H9 (cell line): Measurements from ENCODE around the gene MGA. TPM values are rescaled to one million over a fixed set of nuclear protein-coding genes. Genes with fewer than 3 reads are reported as not detected.

Experiments
- DNase-seq: peaks from one replicate; pipeline ENCODE4 v3.0.0-alpha.2; 2017
- H2AFZ ChIP-seq: one replicate; pipeline ENCODE4 v1.6.1; 2013; ENCODE audit warnings: mild to moderate bottlenecking, low read length, control low read depth, moderate library complexity
- H2AK5ac ChIP-seq: 2 replicates; pipeline ENCODE4 v1.6.1; 2013; ENCODE audit warnings: low read length, control low read depth, mixed read lengths; ENCODE audit not compliant: insufficient read length
- H2BK120ac ChIP-seq: one replicate; pipeline ENCODE4 v1.6.1; 2013; ENCODE audit warnings: low read depth, mild to moderate bottlenecking, low read length, control low read depth, inconsistent platforms; ENCODE audit not compliant: poor library complexity, severe bottlenecking
- H2BK12ac ChIP-seq: 2 replicates; pipeline ENCODE4 v1.6.1; 2013; ENCODE audit warnings: low read length, control low read depth, mixed read lengths, low read depth; ENCODE audit not compliant: insufficient read length
- H2BK15ac ChIP-seq: 2 replicates; pipeline ENCODE4 v1.6.1; 2013; ENCODE audit warnings: low read depth, low read length, control low read depth
- H2BK20ac ChIP-seq: one replicate; pipeline ENCODE4 v1.6.1; 2013; ENCODE audit warnings: low read depth, mild to moderate bottlenecking, low read length, control low read depth, inconsistent platforms; ENCODE audit not compliant: poor library complexity, severe bottlenecking
- H2BK5ac ChIP-seq: 2 replicates; pipeline ENCODE4 v1.6.1; 2013; ENCODE audit warnings: low read length, control low read depth, mixed read lengths; ENCODE audit not compliant: insufficient read length
- H3K14ac ChIP-seq: 2 replicates; pipeline ENCODE4 v1.6.1; 2013; ENCODE audit warnings: low read length, control low read depth; ENCODE audit not compliant: insufficient read depth
- H3K18ac ChIP-seq: 2 replicates; pipeline ENCODE4 v1.6.1; 2013; ENCODE audit warnings: low read depth, mild to moderate bottlenecking, mixed read lengths, low read length, control low read depth; ENCODE audit not compliant: insufficient read length
- H3K23ac ChIP-seq: 2 replicates; pipeline ENCODE4 v1.6.1; 2013; ENCODE audit warnings: low read length, control low read depth, mixed read lengths, low read depth; ENCODE audit not compliant: insufficient read length
- H3K23me2 ChIP-seq: 2 replicates; pipeline ENCODE4 v1.6.1; 2013; ENCODE audit warnings: low read depth, mild to moderate bottlenecking, mixed read lengths, low read length, control low read depth; ENCODE audit not compliant: insufficient read length, poor library complexity, severe bottlenecking
- H3K27ac ChIP-seq: 2 replicates; pipeline ENCODE4 v1.5.1; 2013; ENCODE audit warnings: low read length, control low read depth, mixed read lengths, low read depth; ENCODE audit not compliant: insufficient read length
- H3K27me3 ChIP-seq: 2 replicates; pipeline ENCODE4 v1.6.1; 2013; ENCODE audit warnings: low read length, control low read depth, inconsistent platforms; ENCODE audit not compliant: insufficient read depth
- H3K4ac ChIP-seq: 2 replicates; pipeline ENCODE4 v1.6.1; 2013; ENCODE audit warnings: low read depth, mild to moderate bottlenecking, control low read depth, inconsistent platforms, low read length, moderate library complexity
- H3K4me1 ChIP-seq: 2 replicates; pipeline ENCODE4 v1.6.1; 2013; ENCODE audit warnings: low read length, control low read depth, inconsistent platforms; ENCODE audit not compliant: insufficient read depth
- H3K4me2 ChIP-seq: 2 replicates; pipeline ENCODE4 v1.6.1; 2013; ENCODE audit warnings: low read length, control low read depth, mixed read lengths; ENCODE audit not compliant: insufficient read length, insufficient read depth
- H3K56ac ChIP-seq: 2 replicates; pipeline ENCODE4 v1.6.1; 2013; ENCODE audit warnings: low read depth, mild to moderate bottlenecking, mixed read lengths, low read length, control low read depth; ENCODE audit not compliant: insufficient read length
- H3K79me1 ChIP-seq: 2 replicates; pipeline ENCODE4 v1.6.1; 2013; ENCODE audit warnings: low read depth, mild to moderate bottlenecking, moderate library complexity, low read length, control low read depth, inconsistent platforms; ENCODE audit not compliant: insufficient read depth, poor library complexity, severe bottlenecking
- H3K79me2 ChIP-seq: 2 replicates; pipeline ENCODE4 v1.6.1; 2013; ENCODE audit warnings: low read length, control low read depth, inconsistent platforms; ENCODE audit not compliant: insufficient read depth
- H3K9ac ChIP-seq: 2 replicates; pipeline ENCODE4 v1.6.1; 2013; ENCODE audit warnings: low read length, control low read depth, mixed read lengths; ENCODE audit not compliant: insufficient read length; ENCODE audit errors: extremely low read depth
- H3K9me3 ChIP-seq: one replicate; pipeline ENCODE4 v1.6.1; 2013; ENCODE audit warnings: low read depth, low read length, inconsistent platforms; ENCODE audit not compliant: control insufficient read depth
- H3T11ph ChIP-seq: one replicate; pipeline ENCODE4 v1.6.1; 2013; ENCODE audit warnings: mild to moderate bottlenecking, low read length, control low read depth, inconsistent platforms
- H4K20me1 ChIP-seq: one replicate; pipeline ENCODE4 v1.6.1; 2013; ENCODE audit not compliant: control insufficient read depth, insufficient read length, insufficient read depth
- H4K5ac ChIP-seq: 2 replicates; pipeline ENCODE4 v1.6.1; 2013; ENCODE audit warnings: low read depth, mild to moderate bottlenecking, mixed read lengths, low read length, control low read depth; ENCODE audit not compliant: insufficient read length
- H4K8ac ChIP-seq: replicated peaks from 2 replicates; pipeline ENCODE4 v1.6.1; 2013; ENCODE audit warnings: low read length, control low read depth, mixed read lengths, low read depth; ENCODE audit not compliant: insufficient read length
- H4K91ac ChIP-seq: 2 replicates; pipeline ENCODE4 v1.6.1; 2013; ENCODE audit warnings: low read depth, mild to moderate bottlenecking, moderate library complexity, mixed read lengths, low read length, control low read depth; ENCODE audit not compliant: insufficient read length
- H3K27ac Mint-ChIP-seq, 3 experiments: 2 replicates in 2 of 3; 3 replicates in 1 of 3; pipeline ENCODE4 v1.8.0; 2020 to 2021; ENCODE audit warnings: mixed read lengths in 3 of 3, mild to moderate bottlenecking in 1 of 3, moderate library complexity in 1 of 3
- H3K27me3 Mint-ChIP-seq: 2 replicates; pipeline ENCODE4 v1.8.0; 2021; ENCODE audit warnings: low read depth, mild to moderate bottlenecking, moderate library complexity, mixed read lengths
- H3K36me3 Mint-ChIP-seq, 3 experiments: 2 replicates in 2 of 3; 3 replicates in 1 of 3; pipeline ENCODE4 v1.8.0; 2020 to 2021; ENCODE audit warnings: low read depth in 3 of 3, mixed read lengths in 3 of 3; ENCODE audit not compliant: insufficient read depth in 1 of 3
- H3K4me1 Mint-ChIP-seq, 2 experiments: 2 replicates each; pipeline ENCODE4 v1.8.0; 2020; ENCODE audit warnings: mixed read lengths in 2 of 2
- H3K4me3 Mint-ChIP-seq, 2 experiments: 2 replicates in 1 of 2; 3 replicates in 1 of 2; pipeline ENCODE4 v1.8.0; 2020 to 2021; ENCODE audit warnings: mild to moderate bottlenecking in 2 of 2, mixed read lengths in 2 of 2, moderate library complexity in 1 of 2
- H3K9me3 Mint-ChIP-seq, 2 experiments: 2 replicates in 1 of 2; 3 replicates in 1 of 2; pipeline ENCODE4 v1.8.0; 2020; ENCODE audit warnings: mild to moderate bottlenecking in 2 of 2, mixed read lengths in 2 of 2, moderate library complexity in 1 of 2
- CTCF ChIP-seq: fragments of 200-600 bp; sonication (generic); conservative IDR thresholded peaks from 3 replicates; pipeline ENCODE4 v1.8.0; 2021; ENCODE audit warnings: antibody characterized with exemption, mild to moderate bottlenecking
- WGBS: extraction: QIAGEN DNeasy Blood & Tissue Kit; methylation state at CpG from one replicate; pipeline ENCODE4 v1.1.7; 2013; ENCODE audit warnings: missing lambda C conversion rate, low lambda C conversion rate, mixed read lengths; ENCODE audit not compliant: insufficient read length; ENCODE audit errors: extremely low coverage; 5-methylcytosine and 5-hydroxymethylcytosine counted together
- total RNA-seq: library from RNA; stranded (reverse); gene quantifications from 2 replicates; pipeline ENCODE4 v1.2.1, GENCODE V29; 2021

MGA gene
- total RNA-seq, 1 experiment from 2014 or later = 62.7 TPM

DNA sequence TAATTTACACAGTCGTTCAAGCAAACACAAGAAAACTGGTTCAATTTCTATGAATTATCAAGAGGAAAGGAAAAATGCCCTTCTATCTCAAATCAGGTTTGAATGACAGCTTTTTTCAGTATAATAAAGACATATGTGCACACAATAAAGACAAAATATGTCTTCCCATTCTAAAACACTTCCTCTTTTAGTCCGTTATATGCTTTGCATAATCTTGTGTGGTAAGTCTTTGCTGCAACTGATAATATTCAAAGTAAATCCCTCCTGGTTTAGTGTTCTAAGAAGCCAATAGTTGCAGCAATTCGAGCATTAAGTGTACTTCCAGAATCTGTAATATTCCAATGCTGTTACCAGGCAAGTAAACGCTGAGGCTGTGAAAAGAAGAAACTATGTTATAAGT, 70.3 kb downstream of the MGA start:
- H2BK5ac ChIP-seq = no peak overlapping the region
- H2BK20ac ChIP-seq = no peak overlapping the region
- H4K8ac ChIP-seq = no peak overlapping the region
- DNase-seq = no peak
- Mint-ChIP-seq H3K27me3 (no peaks in the 10 kb centered on the region), H3K36me3 (peaks cover 6 to 39% (median 18%) of the 10 kb centered on the region in 3 experiments; a peak in 5 of 7 replicates), H3K4me3 (no peak overlapping the region), H3K4me1 (no peaks in the 10 kb centered on the region), H3K9me3 (no peaks in the 10 kb centered on the region), H3K27ac (no peak overlapping the region)
- no peak overlapping the region for H3K23ac ChIP-seq
- H2AFZ ChIP-seq = no peak overlapping the region
- H3T11ph ChIP-seq = no peak overlapping the region
- no peak overlapping the region for H3K4ac ChIP-seq
- H3K27me3 ChIP-seq = no peaks in the 10 kb centered on the region
- no peak overlapping the region for H2BK15ac ChIP-seq
- H3K79me1 ChIP-seq = no peaks in the 10 kb centered on the region
- H4K20me1 ChIP-seq = no peaks in the 10 kb centered on the region
- no peaks in the 10 kb centered on the region for H3K79me2 ChIP-seq
- H2BK120ac ChIP-seq = no peak overlapping the region
- H3K9me3 ChIP-seq = no peaks in the 10 kb centered on the region
- no peak overlapping the region for H3K56ac ChIP-seq
- no peak overlapping the region for H3K9ac ChIP-seq
- no peak overlapping the region for H3K14ac ChIP-seq
- no peaks in the 10 kb centered on the region for H3K4me1 ChIP-seq
- no peak overlapping the region for H3K18ac ChIP-seq
- no CpG with 5 or more reads among the region's 4 CpGs for WGBS
- H4K5ac ChIP-seq = no peak overlapping the region
- no peak overlapping the region for H3K27ac ChIP-seq
- no peaks in the 10 kb centered on the region for H3K23me2 ChIP-seq
- H3K4me2 ChIP-seq = no peak overlapping the region
- no peak overlapping the region for H2BK12ac ChIP-seq
- no peak overlapping the region for H2AK5ac ChIP-seq
- TF ChIP-seq CTCF = no peak
- H4K91ac ChIP-seq = no peak overlapping the region
